HG03565 (cell line): ENCODE results near the gene ZNF213.
"Not testable (repeated sequence)": the region's sequence is repeated elsewhere in the genome, so short reads cannot be mapped to it uniquely, and the experiment has no call there.

Experiments
- ATAC-seq: cut with Tn5 transposase; IDR thresholded peaks from one replicate; pipeline ENCODE4 v1.9.1; 2021; ENCODE audit warnings: mild to moderate bottlenecking, moderate library complexity; ENCODE audit not compliant: unreplicated experiment

Gene ZNF213

GRCh38 chr16:3168729-3169128 is 33.9 kb downstream of the ZNF213 start:
- not testable (repeated sequence) for ATAC-seq

DNA sequence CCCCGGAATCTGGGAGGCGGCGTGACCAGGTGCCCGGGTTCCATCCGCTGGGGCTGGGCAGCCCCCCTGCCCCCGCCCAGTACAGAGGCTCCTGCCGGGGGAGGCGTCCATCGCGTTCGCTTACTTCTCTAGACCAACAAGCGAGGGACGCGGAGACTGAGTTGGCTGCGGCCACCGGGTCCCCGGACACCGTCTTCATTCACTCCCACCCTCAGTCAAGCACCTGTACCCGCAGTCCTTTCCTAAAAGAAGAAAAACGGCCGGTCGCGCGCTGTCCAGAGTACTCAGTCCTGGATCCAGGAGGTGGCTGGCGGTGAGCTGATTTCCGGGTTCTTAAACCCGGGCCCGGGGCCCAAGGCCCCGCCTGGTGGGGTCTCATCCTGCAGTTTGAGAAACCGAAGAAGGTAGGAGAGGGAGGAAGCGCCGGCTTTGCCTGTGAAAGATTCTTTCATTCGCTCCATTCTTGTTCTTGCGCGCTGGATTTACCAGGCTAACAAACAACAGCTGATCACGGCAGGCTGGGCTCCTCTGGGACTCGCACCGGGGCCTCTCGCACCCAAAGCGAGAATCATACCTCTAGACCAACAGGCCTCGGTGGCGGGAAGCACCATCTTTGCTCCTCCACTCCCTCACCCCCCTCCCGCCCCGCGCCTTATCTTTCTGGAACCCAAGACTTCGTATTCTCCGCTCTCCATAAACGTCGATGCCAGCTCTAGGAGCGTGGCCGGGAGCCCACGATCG is 35.8 kb downstream of the ZNF213 start:
- no peak for ATAC-seq

- ATAC-seq = no peak
Measured at GRCh38 chr16:3171181-3171854, 36.5 kb downstream of the ZNF213 start.

- ATAC-seq = no peak
Measured at GRCh38 chr16:3171855-3172593, 37.2 kb downstream of the ZNF213 start.

GRCh38 chr16:3173892-3174617 is 39.2 kb downstream of the ZNF213 start:
- no peak for ATAC-seq

GRCh38 chr16:3174618-3175148 is 39.9 kb downstream of the ZNF213 start:
- no peak for ATAC-seq

DNA sequence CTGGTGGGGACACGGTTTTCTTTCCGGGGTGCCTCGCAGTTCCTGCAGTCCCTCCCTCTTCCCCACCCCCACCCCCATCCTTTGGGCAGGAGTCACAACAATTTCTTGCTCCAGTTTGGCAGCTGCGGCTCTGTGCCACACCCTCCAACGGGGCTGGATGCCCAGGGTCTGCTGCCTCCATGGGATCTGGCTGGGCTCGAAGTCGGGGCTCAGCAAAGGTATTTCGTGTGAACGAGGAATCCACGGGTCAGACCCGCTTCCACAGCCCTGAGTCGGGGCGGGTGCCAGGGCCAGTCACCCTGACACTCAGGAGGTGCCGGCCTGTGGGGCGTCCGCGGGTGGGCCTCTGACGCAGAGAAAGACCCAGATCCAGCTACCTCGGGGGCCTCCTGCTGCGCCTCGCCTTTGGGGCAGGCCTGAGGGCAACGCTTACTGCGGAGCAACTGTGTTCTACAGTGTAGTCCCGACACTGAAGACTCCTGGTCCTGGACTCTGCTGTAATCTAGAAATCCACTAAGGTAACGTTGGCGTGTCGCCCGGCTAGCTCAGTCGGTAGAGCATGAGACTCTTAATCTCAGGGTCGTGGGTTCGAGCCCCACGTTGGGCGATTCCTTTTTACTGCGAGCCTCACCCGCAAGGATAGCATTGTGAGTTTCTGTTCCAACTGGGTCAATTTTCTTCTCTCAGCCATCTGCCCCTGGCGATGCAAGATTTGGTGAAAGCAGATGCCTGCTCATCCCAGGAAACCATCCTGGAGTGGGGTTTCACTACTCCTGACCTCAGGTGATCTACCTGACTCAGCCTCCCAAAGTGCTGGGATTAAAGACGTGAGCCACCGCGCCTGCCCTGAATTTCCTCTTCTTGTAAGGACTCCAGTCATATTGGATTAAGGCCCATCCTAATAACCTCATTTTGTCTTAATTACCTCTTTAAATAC is 40.6 kb downstream of the ZNF213 start:
- ATAC-seq = no peak

DNA sequence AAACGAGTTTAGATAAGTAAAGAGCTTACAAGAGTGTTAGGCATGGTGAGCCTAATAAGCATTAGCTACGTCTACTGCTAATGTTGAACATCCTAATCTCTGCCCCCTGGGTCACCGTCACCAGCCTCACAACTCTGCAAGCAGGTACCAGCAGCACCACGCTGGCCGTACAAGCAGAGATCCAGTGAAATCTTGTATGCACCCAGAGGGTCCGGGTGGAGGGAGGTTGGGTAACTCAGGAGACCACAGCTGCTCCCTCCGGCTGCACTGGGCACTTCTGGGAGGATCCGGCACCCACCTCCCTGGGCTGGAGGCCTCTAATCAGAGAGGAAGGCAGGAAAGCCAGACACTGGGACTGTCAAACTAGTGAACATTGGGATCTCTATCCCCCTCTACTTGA is 44.8 kb downstream of the ZNF213 start:
- ATAC-seq = no peak

DNA sequence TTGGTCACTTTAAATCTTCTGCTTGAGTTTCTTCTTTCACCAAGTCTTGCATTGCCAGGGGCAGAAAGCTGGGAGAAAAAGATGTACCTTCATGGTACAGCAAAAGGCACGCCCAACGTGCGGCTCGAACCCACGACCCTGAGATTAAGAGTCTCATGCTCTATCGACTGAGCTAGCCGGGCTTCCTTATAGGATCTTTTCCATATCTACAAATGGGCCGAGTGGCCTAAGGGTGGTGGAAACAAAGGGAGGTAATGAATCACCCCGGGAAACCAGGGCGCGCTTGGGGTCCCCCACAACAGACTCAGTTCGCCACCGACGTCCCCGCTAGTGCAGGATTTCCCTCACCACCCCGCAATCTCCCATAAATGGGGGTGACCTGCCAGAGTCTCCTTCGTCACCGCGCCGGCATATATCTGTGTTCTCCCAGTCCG is 45.6 kb downstream of the ZNF213 start:
- ATAC-seq = no peak

- not testable (repeated sequence) for ATAC-seq
Measured at GRCh38 chr16:3182293-3182607, 47.4 kb downstream of the ZNF213 start.

DNA sequence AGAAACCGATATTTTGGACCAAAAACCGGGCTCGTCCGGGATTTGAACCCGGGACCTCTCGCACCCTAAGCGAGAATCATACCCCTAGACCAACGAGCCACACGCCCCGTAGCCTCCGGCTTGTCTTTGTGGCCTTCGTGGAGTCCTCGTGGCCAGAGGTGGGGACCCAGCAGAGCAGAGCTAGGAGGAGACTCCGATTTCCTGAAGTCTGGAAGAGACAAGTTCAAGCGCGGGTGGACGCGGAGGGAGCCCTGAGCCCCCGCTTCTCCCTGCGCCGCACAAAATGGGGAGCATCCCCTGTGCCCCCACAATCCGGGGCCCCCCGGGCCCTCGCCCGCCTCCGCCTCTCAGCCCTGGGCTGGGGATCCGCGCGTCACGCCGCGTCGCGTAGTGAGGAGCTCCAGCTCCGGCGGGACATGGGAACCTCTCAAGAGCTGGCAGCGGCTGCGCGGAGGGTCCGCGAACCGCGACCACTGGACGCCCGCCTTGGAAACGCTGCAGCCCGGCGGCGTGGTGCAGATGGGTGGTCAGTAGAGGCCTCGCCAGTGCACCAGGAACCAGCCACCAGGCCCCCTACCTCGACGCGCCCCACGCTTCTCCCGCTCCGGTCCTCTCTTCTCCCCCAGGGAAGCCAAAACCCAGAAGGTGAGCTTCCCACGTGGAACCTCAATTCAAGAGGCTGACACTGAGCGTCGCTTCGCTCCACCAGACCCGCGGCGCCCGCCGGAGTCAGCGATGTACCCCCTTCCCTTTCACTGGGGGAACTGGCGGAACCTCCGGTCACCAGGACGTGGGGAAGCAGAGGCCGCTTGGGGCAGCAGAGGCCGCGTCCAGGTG is 48.0 kb downstream of the ZNF213 start:
- no peak for ATAC-seq

- ATAC-seq = no peak
Measured at GRCh38 chr16:3183445-3184139, 48.8 kb downstream of the ZNF213 start.

GRCh38 chr16:3186946-3187690 is 52.3 kb downstream of the ZNF213 start:
- ATAC-seq = no peak

DNA sequence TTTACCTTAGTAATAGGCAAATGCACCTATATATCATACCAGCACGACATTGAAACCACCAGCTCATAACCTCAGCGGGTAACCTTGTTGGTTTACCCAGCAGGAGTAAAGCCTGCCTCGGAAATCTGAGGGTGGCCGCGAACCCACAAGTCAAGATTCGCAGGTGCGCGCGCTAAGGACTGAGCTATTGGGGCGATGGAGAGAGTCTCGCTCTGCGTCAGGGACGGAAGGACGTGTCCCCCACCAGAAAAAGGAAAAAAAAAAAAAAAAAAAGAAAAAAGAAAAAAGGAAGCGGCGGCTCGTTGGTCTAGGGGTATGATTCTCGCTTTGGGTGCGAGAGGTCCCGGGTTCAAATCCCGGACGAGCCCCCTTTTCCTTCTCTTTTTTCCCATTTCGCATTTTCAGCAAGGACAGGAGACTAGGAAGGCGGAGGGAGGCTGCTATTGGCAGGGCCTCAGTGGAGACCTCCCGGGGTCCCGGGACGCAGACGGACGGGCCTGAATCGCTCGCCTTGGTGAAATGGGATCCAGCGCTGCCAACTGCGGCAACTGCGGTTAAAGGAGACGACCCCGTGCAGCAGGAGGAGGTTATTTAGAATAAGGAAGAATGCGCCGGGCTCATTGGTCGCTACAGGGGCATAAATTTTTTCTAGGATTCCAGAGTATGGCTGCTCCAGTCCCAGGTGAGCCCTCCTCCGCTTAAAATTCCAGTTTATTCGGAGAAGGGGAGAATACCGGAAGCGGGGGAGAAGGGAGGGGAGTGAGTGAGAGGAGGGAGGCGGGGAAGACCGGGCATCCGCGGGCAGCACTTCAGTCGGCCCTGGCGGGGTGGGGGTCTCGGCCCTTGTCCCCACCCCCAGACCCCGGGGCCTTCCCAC is 53.2 kb downstream of the ZNF213 start, which contains the start of gene OR1F1:
Gene OR1F1, plus strand, starts transcription at position 407 of the 877 bp plus-strand sequence.
- ATAC-seq = no peak

DNA sequence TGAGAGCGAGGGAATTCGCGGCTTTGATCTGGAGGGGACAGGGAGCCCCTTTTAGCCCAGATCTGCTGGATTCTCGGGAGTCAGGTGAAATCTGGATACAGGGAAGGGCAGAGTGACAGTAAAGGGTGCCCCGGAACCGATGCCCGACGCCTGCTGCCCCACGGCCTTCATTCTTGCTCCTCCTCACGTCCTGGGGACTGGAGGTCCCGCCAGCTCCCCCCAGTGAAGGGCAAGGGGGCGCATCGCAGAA is 53.8 kb downstream of the ZNF213 start:
- no peak for ATAC-seq

GRCh38 chr16:3188925-3189825 is 54.3 kb downstream of the ZNF213 start:
- ATAC-seq = no peak
